HepG2 (cell line): ENCODE measurements around the gene CEMP1. TPM values are rescaled to one million over a fixed set of nuclear protein-coding genes. Genes with fewer than 3 reads are reported as not detected.

Experiments used
- ATAC-seq: fragments of 200-7000 bp; cut with Tn5 transposase; 3 replicates; pipeline ENCODE4 v1.9.1; 2020; ENCODE audit warnings: mild to moderate bottlenecking, moderate library complexity
- BruUV-seq: library from RNA; stranded (reverse); fragments of 400-500 nt; replicated peaks from 2 replicates; lab custom pipeline; 2021; lab: Mats Ljungman, UMichigan
- CTCF ChIA-PET: fragments of 300-600 bp; formaldehyde crosslinking; extraction: SDS; loops from one replicate; lab custom pipeline; 2021; ENCODE audit warnings: low total read pairs, inconsistent platforms, low intra/inter-chr PET ratio; lab: Yijun Ruan, JAX
- POLR2A ChIA-PET: fragments of 350-600 bp; sonication (Branson Sonifier 250); formaldehyde crosslinking; loops from one replicate; lab custom pipeline; 2020; ENCODE audit warnings: antibody characterized with exemption, inconsistent platforms; lab: Yijun Ruan, JAX
- DNase-seq: peaks from one replicate; pipeline ENCODE4 v3.0.0-alpha.2; 2015; ENCODE audit warnings: low spot score
- FAIRE-seq: peaks from 3 replicates; lab custom pipeline; 2011; peaks lifted over from hg19 to GRCh38; lab: Jason Lieb, UNC
- H2AFZ ChIP-seq: one replicate; pipeline ENCODE4 v1.6.1; 2011; ENCODE audit warnings: low read length, inconsistent platforms
- H3K27ac ChIP-seq: fragments of 300-600 bp; 3 replicates; pipeline ENCODE4 v1.8.0; 2011; ENCODE audit warnings: mixed run types, mild to moderate bottlenecking, mixed read lengths, low read length, inconsistent platforms; ENCODE audit not compliant: insufficient read depth; ENCODE audit errors: extremely low read length
- H3K27me3 ChIP-seq, 2 experiments: fragments of 200-600 bp in 1 of 2; 2 replicates in 1 of 2; 3 replicates in 1 of 2; pipeline versions ENCODE4 v1.6.0 to v1.8.0; 2011; ENCODE audit warnings: low read length in 2 of 2, mild to moderate bottlenecking in 2 of 2, moderate library complexity in 2 of 2, inconsistent platforms in 1 of 2; ENCODE audit not compliant: insufficient read depth in 2 of 2, control insufficient read depth in 1 of 2
- H3K36me3 ChIP-seq, 2 experiments: fragments of 200-600 bp in 1 of 2; replicated peaks in 1 of 2; 2 replicates in 1 of 2; 3 replicates in 1 of 2; pipeline versions ENCODE4 v1.5.1 to v1.8.0; 2011; ENCODE audit warnings: low read length in 2 of 2, inconsistent platforms in 1 of 2; ENCODE audit not compliant: insufficient read depth in 2 of 2, control insufficient read depth in 1 of 2
- H3K4me1 ChIP-seq: 2 replicates; pipeline ENCODE4 v1.5.1; 2012; ENCODE audit warnings: low read length, inconsistent platforms; ENCODE audit not compliant: insufficient read depth
- H3K4me2 ChIP-seq: 2 replicates; pipeline ENCODE4 v1.6.0; 2011; ENCODE audit warnings: low read depth, low read length, inconsistent platforms
- H3K4me3 ChIP-seq, 3 experiments: fragments of 200-600 bp in 1 of 3; sonication (generic), shearing (Covaris generic) in 1 of 3; replicated peaks in 1 of 3; 2 replicates each; pipeline ENCODE4 v1.5.1; 2011 to 2016; ENCODE audit warnings: low read length in 3 of 3, inconsistent platforms in 2 of 3, low read depth in 2 of 3, mild to moderate bottlenecking in 2 of 3, control low read depth in 1 of 3, mixed read lengths in 1 of 3; ENCODE audit not compliant: insufficient read depth in 1 of 3
- H3K79me2 ChIP-seq: one replicate; pipeline ENCODE4 v1.6.1; 2011; ENCODE audit warnings: low read length, inconsistent platforms; ENCODE audit not compliant: insufficient read depth
- H3K9ac ChIP-seq: 2 replicates; pipeline ENCODE4 v1.6.0; 2011; ENCODE audit warnings: mild to moderate bottlenecking, low read depth, low read length, inconsistent platforms; ENCODE audit not compliant: insufficient read depth
- H3K9me3 ChIP-seq: 2 replicates; pipeline ENCODE4 v1.5.1; 2012; ENCODE audit warnings: mild to moderate bottlenecking, low read length
- H4K20me1 ChIP-seq: 2 replicates; pipeline ENCODE4 v1.6.0; 2011; ENCODE audit warnings: inconsistent platforms, mild to moderate bottlenecking, low read length, moderate library complexity; ENCODE audit not compliant: insufficient read depth
- DMTF1 ChIP-seq: sonication (generic); formaldehyde crosslinking; IDR thresholded peaks from 2 replicates; pipeline ENCODE4 v1.4.0; 2020; ENCODE audit warnings: mild to moderate bottlenecking, missing genetic modification reagents
- GTF2F1 ChIP-seq: fragments of 150-350 bp; IDR thresholded peaks from 2 replicates; pipeline ENCODE4 v1.6.1; 2014; ENCODE audit warnings: low read length
- GTF3A ChIP-seq: sonication (generic); formaldehyde crosslinking; conservative IDR thresholded peaks from 2 replicates; pipeline ENCODE4 v1.4.0; 2020; ENCODE audit warnings: mild to moderate bottlenecking, missing genetic modification reagents
- HDAC2 ChIP-seq: sonication (generic); formaldehyde crosslinking; IDR thresholded peaks from 2 replicates; pipeline ENCODE4 v1.4.0; 2020; ENCODE audit warnings: missing genetic modification reagents
- JUNB ChIP-seq: sonication (generic); formaldehyde crosslinking; IDR thresholded peaks from 2 replicates; pipeline ENCODE4 v1.8.0; 2022; ENCODE audit warnings: missing genetic modification reagents, mild to moderate bottlenecking, borderline replicate concordance
- MAX ChIP-seq: IDR thresholded peaks from 2 replicates; pipeline ENCODE4 v1.6.1; 2012; ENCODE audit warnings: inconsistent platforms
- SOX13 ChIP-seq, 3 experiments: fragments of 450-650 bp in 1 of 3; sonication (generic) in 1 of 3; formaldehyde crosslinking in 1 of 3; IDR thresholded peaks in 2 of 3; conservative IDR thresholded peaks in 1 of 3; 2 replicates each; pipeline versions ENCODE4 v1.5.0 to v1.6.1; 2016 to 2020; ENCODE audit warnings: antibody characterized with exemption in 1 of 3, mild to moderate bottlenecking in 1 of 3, missing compliant biosample characterization in 1 of 3, missing genetic modification reagents in 1 of 3, moderate library complexity in 1 of 3
- SRSF4 ChIP-seq: fragments of 200-400 bp; formaldehyde crosslinking; IDR thresholded peaks from one replicate; pipeline ENCODE4 v1.6.1; 2018; ENCODE audit warnings: mild to moderate bottlenecking, low read depth, low read length, moderate library complexity; ENCODE audit not compliant: poor library complexity, severe bottlenecking
- TBP ChIP-seq: sonication (generic); formaldehyde crosslinking; IDR thresholded peaks from 2 replicates; pipeline ENCODE4 v1.5.0; 2020; ENCODE audit warnings: missing genetic modification reagents
- ZBED4 ChIP-seq: sonication (generic); formaldehyde crosslinking; IDR thresholded peaks from 2 replicates; pipeline ENCODE4 v1.4.0; 2020; ENCODE audit warnings: missing genetic modification reagents, borderline replicate concordance
- ZBTB43 ChIP-seq: sonication (generic); formaldehyde crosslinking; conservative IDR thresholded peaks from 2 replicates; pipeline ENCODE4 v1.4.0; 2020; ENCODE audit warnings: missing genetic modification reagents
- ZBTB7A ChIP-seq: sonication (generic); formaldehyde crosslinking; IDR thresholded peaks from 2 replicates; pipeline ENCODE4 v1.8.0; 2022; ENCODE audit warnings: mild to moderate bottlenecking, missing genetic modification reagents
- ZFY ChIP-seq: sonication (generic); formaldehyde crosslinking; IDR thresholded peaks from 2 replicates; pipeline ENCODE4 v1.4.0; 2020; ENCODE audit warnings: missing genetic modification reagents
- ZNF33B ChIP-seq: sonication (generic); formaldehyde crosslinking; IDR thresholded peaks from 2 replicates; pipeline ENCODE4 v1.5.1; 2020; ENCODE audit warnings: mild to moderate bottlenecking, missing genetic modification reagents
- ZNF576 ChIP-seq: sonication (generic); formaldehyde crosslinking; IDR thresholded peaks from 2 replicates; pipeline ENCODE4 v1.4.0; 2020; ENCODE audit warnings: mild to moderate bottlenecking, missing genetic modification reagents
- ZNF607 ChIP-seq: sonication (generic); formaldehyde crosslinking; IDR thresholded peaks from 2 replicates; pipeline ENCODE4 v1.5.1; 2020; ENCODE audit warnings: missing genetic modification reagents, mild to moderate bottlenecking, borderline replicate concordance
- ZNF615 ChIP-seq: sonication (generic); formaldehyde crosslinking; IDR thresholded peaks from 2 replicates; pipeline ENCODE4 v1.5.0; 2020; ENCODE audit warnings: mild to moderate bottlenecking, missing genetic modification reagents, borderline replicate concordance
- WGBS: methylation state at CpG from one replicate; pipeline ENCODE4 v1.1.6; 2017; ENCODE audit warnings: low lambda C conversion rate; 5-methylcytosine and 5-hydroxymethylcytosine counted together
- in situ Hi-C: cut with HindIII; loops from 2 replicates; pipeline ENCODE4 v1.10.0; 2017; ENCODE audit warnings: low pct_unique_long_range_greater_than_20kb; ENCODE audit not compliant: extremely low pct_ligation_motif_present
- intact Hi-C: fragments of 100-400 bp; cut with micrococcal nuclease; formaldehyde crosslinking; loops from one replicate; pipeline ENCODE4 v1.10.0; 2022; ENCODE audit not compliant: unreplicated experiment
- polyA plus RNA-seq, 8 experiments: library from polyadenylated mRNA; depleted of rRNA in 3 of 8; stranded (reverse) in 7 of 8; unstranded in 1 of 8; fragments of >200 nt; fragmentation: Illumina TruSeq in 4 of 8; extraction: Trizol in 4 of 8; gene quantifications; 2 replicates each; pipeline versions ENCODE4 v1.2.1 to v1.2.3, GENCODE V29; 2011 to 2016; ENCODE audit warnings: low read depth in 4 of 8, missing spikeins in 1 of 8, mixed read lengths in 1 of 8; ENCODE audit not compliant: insufficient read depth in 1 of 8
- total RNA-seq, 5 experiments: library from RNA; depleted of rRNA; stranded (reverse); fragments of >200 nt; fragmentation: Illumina TruSeq; extraction: Trizol; gene quantifications; 2 replicates each; pipeline ENCODE4 v1.2.3, GENCODE V29; 2016; ENCODE audit warnings: low read depth in 1 of 5

Gene CEMP1
- total and polyA plus RNA-seq, 2 of the 13 experiments (the other 11 are each of a cell fraction or from before 2014, with no cell fraction given), result not detected

- no peak overlapping the region for H3K9ac ChIP-seq
- H3K4me3 ChIP-seq, result no peak overlapping the region
- no TSS peak for BruUV-seq
- no peak overlapping the region for H2AFZ ChIP-seq
- peaks cover 6% of the 10 kb centered on the region; the same call in 1 of the 2 replicates for H4K20me1 ChIP-seq
- ChIA-PET POLR2A (no interaction called here), CTCF (no interaction called here)
- DNase-seq (no peak), FAIRE-seq (no peak), ATAC-seq (no peak)
- H3K27ac ChIP-seq, result no peak overlapping the region
- 96% methylated on average over 6 of the region's 6 CpGs for WGBS
- H3K36me3 ChIP-seq, result peaks cover 10 to 24% of the 10 kb centered on the region in 2 experiments; a peak in 4 of 5 replicates
- no peak overlapping the region for H3K4me2 ChIP-seq
- in situ Hi-C loops, result no loop called here
- no peaks in the 10 kb centered on the region for H3K27me3 ChIP-seq
- peaks cover 27% of the 10 kb centered on the region for H3K4me1 ChIP-seq
- peaks cover 9% of the 10 kb centered on the region for H3K79me2 ChIP-seq
- intact Hi-C loops, result no loop called here
- H3K9me3 ChIP-seq, result no peaks in the 10 kb centered on the region
- no peak for TF ChIP-seq TBP
- no peak for TF ChIP-seq ZNF607 (CRISPR knock-in tag)
- TF ChIP-seq SOX13 (IDR thresholded peaks at IDR 0.05), result no peak
- TF ChIP-seq SOX13 (CRISPR knock-in tag; conservative IDR thresholded peaks at IDR 0.05 in 1 of 2, IDR thresholded peaks at IDR 0.05 in 1 of 2), result no peak
- no peak for TF ChIP-seq SRSF4
- no peak for TF ChIP-seq ZNF33B (CRISPR knock-in tag)
- TF ChIP-seq JUNB, result no peak
- no peak for TF ChIP-seq ZBTB7A (CRISPR knock-in tag)
- TF ChIP-seq ZNF576 (CRISPR knock-in tag), result no peak
- TF ChIP-seq MAX, result no peak
- TF ChIP-seq ZBTB43, result no peak
- no peak for TF ChIP-seq DMTF1
- no peak for TF ChIP-seq ZBED4
- no peak for TF ChIP-seq GTF3A (CRISPR knock-in tag)
- no peak for TF ChIP-seq ZFY (CRISPR knock-in tag)
- TF ChIP-seq HDAC2, result no peak
- TF ChIP-seq GTF2F1, result no peak
- no peak for TF ChIP-seq ZNF615 (CRISPR knock-in tag)
Observed at GRCh38 chr16:2493605-2494004, 37.6 kb downstream of the CEMP1 start.
